CD4-positive, alpha-beta T cell treated with Interleukin-4 for 4 hours (primary cell): ENCODE measurements around the gene TAS2R40.

Source experiments
- DNase-seq: peaks from one replicate; pipeline ENCODE4 v3.0.0-alpha.2; 2020

TAS2R40 gene

GRCh38 chr7:143225047-143225446, 3.2 kb downstream of the TAS2R40 start:
- no peak for DNase-seq

- no peak for DNase-seq
Observed at GRCh38 chr7:143227806-143228205, 6.0 kb downstream of the TAS2R40 start.

GRCh38 chr7:143229054-143229790, 7.4 kb downstream of the TAS2R40 start:
- DNase-seq: no peak

- DNase-seq: no peak
Observed at GRCh38 chr7:143230602-143231457, 9.0 kb downstream of the TAS2R40 start.

- DNase-seq: no peak
Observed at GRCh38 chr7:143233816-143234532, 12.1 kb downstream of the TAS2R40 start.

GRCh38 chr7:143234533-143234875, 12.7 kb downstream of the TAS2R40 start:
- DNase-seq: no peak

- DNase-seq: no peak
Observed at GRCh38 chr7:143235561-143235960, 13.7 kb downstream of the TAS2R40 start.

GRCh38 chr7:143236408-143236990, 14.7 kb downstream of the TAS2R40 start:
- DNase-seq: no peak

- DNase-seq: no peak
Observed at GRCh38 chr7:143237366-143237765, 15.5 kb downstream of the TAS2R40 start.

- no peak for DNase-seq
Observed at GRCh38 chr7:143238289-143238980, 16.6 kb downstream of the TAS2R40 start.

GRCh38 chr7:143239813-143240212, 18.0 kb downstream of the TAS2R40 start:
- DNase-seq: no peak

- DNase-seq: peak; percentile 85
Observed at GRCh38 chr7:143240291-143241168, 18.7 kb downstream of the TAS2R40 start.

GRCh38 chr7:143242306-143242705, 20.5 kb downstream of the TAS2R40 start:
- DNase-seq: no peak

GRCh38 chr7:143243111-143243510, 21.3 kb downstream of the TAS2R40 start:
- no peak for DNase-seq

GRCh38 chr7:143243614-143244013, 21.8 kb downstream of the TAS2R40 start:
- no peak for DNase-seq

- no peak for DNase-seq
Observed at GRCh38 chr7:143244321-143244720, 22.5 kb downstream of the TAS2R40 start.

GRCh38 chr7:143245123-143245522, 23.3 kb downstream of the TAS2R40 start:
- DNase-seq: peak; percentile 65

GRCh38 chr7:143247372-143247771, 25.5 kb downstream of the TAS2R40 start:
- no peak for DNase-seq

- no peak for DNase-seq
Observed at GRCh38 chr7:143248761-143249354, 27.0 kb downstream of the TAS2R40 start.

- no peak for DNase-seq
Observed at GRCh38 chr7:143250199-143250598, 28.4 kb downstream of the TAS2R40 start.

GRCh38 chr7:143250822-143251221, 29.0 kb downstream of the TAS2R40 start:
- DNase-seq: peak; percentile 74
